RWPE2 (cell line): ENCODE results near the gene EML6.

Experiments used
- ATAC-seq: fragments of 200-7000 bp; cut with Tn5 transposase; 3 replicates; pipeline ENCODE4 v1.9.1; 2021; ENCODE audit warnings: low read depth
- DNase-seq: peaks from one replicate; pipeline ENCODE4 v3.0.0-alpha.2; 2020; ENCODE audit warnings: low spot score
- H3K27ac ChIP-seq: fragments of 450-650 bp; 2 replicates; pipeline ENCODE4 v1.5.1; 2017; ENCODE audit warnings: mild to moderate bottlenecking; ENCODE audit not compliant: poor library complexity, severe bottlenecking
- H3K27me3 ChIP-seq: fragments of 250-450 bp; sonication (Bioruptor Pico); 2 replicates; pipeline ENCODE4 v1.5.1; 2021; ENCODE audit warnings: mild to moderate bottlenecking, moderate library complexity; ENCODE audit not compliant: insufficient read depth, poor library complexity, severe bottlenecking
- H3K36me3 ChIP-seq: fragments of 250-450 bp; sonication (Bioruptor Pico); 2 replicates; pipeline ENCODE4 v1.5.1; 2020; ENCODE audit warnings: low read depth, mild to moderate bottlenecking, moderate library complexity
- H3K4me1 ChIP-seq: fragments of 250-450 bp; sonication (Bioruptor Pico); 2 replicates; pipeline ENCODE4 v1.5.1; 2021; ENCODE audit warnings: mild to moderate bottlenecking, moderate library complexity; ENCODE audit not compliant: insufficient read depth, poor library complexity, severe bottlenecking
- H3K4me3 ChIP-seq: fragments of 250-450 bp; sonication (Bioruptor Pico); 2 replicates; pipeline ENCODE4 v1.5.1; 2021; ENCODE audit warnings: mild to moderate bottlenecking, moderate library complexity; ENCODE audit not compliant: severe bottlenecking
- H3K9me3 ChIP-seq: fragments of 250-450 bp; sonication (Bioruptor Pico); 2 replicates; pipeline ENCODE4 v1.5.1; 2021; ENCODE audit warnings: mild to moderate bottlenecking, moderate library complexity; ENCODE audit not compliant: severe bottlenecking
- CTCF ChIP-seq: fragments of 450-650 bp; IDR thresholded peaks from one replicate; pipeline ENCODE4 v1.5.1; 2017; ENCODE audit warnings: mild to moderate bottlenecking, moderate library complexity; ENCODE audit not compliant: poor library complexity, severe bottlenecking

The EML6 gene

DNA sequence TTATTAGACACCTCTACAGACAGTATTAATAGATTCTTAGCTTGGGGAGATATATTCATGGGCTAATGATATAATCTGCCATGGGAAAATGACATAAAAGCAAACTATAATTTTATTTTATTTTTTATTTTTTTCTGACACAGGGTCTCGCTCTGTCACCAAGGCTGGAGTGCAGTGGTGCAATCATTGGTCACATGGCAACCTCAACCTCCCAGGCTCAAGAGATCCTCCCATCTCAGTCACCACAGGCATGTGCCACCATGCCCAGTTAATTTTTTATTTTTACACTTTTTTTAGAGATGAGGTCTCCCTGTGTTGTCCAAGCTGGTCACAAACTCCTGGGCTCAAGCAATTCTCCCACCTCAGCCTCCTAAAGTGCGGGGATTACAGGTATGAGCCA is 287.5 kb downstream of the EML6 start:
- ATAC-seq (no peak), DNase-seq (no peak)
- no peak overlapping the region for H3K4me3 ChIP-seq
- H3K27ac ChIP-seq: peak overlapping the region; percentile 63
- H3K27me3 ChIP-seq: no peaks in the 10 kb centered on the region
- H3K36me3 ChIP-seq: peaks cover 33% of the 10 kb centered on the region
- peaks cover 94% of the 10 kb centered on the region for H3K4me1 ChIP-seq
- no peaks in the 10 kb centered on the region for H3K9me3 ChIP-seq
- no peak for TF ChIP-seq CTCF

GRCh38 chr2:55011831-55012671 is 288.6 kb downstream of the EML6 start:
- H3K4me3 ChIP-seq: no peak overlapping the region
- TF ChIP-seq CTCF: no peak
- H3K9me3 ChIP-seq: no peaks in the 10 kb centered on the region
- H3K27ac ChIP-seq: peak overlapping the region; percentile 63
- DNase-seq (no peak), ATAC-seq (no peak)
- H3K27me3 ChIP-seq: no peaks in the 10 kb centered on the region
- peaks cover 94% of the 10 kb centered on the region for H3K4me1 ChIP-seq
- peaks cover 33% of the 10 kb centered on the region for H3K36me3 ChIP-seq

GRCh38 chr2:55012672-55013484 is 289.4 kb downstream of the EML6 start:
- Histone ChIP-seq H3K4me1 (peaks cover 87% of the 10 kb centered on the region), H3K36me3 (peaks cover 34% of the 10 kb centered on the region), H3K27me3 (no peaks in the 10 kb centered on the region), H3K9me3 (no peaks in the 10 kb centered on the region), H3K27ac (peak overlapping the region; percentile 63), H3K4me3 (no peak overlapping the region)
- ATAC-seq (no peak), DNase-seq (no peak)
- no peak for TF ChIP-seq CTCF

- ATAC-seq (no peak), DNase-seq (no peak)
- Histone ChIP-seq H3K27me3 (no peaks in the 10 kb centered on the region), H3K4me3 (no peak overlapping the region), H3K9me3 (no peaks in the 10 kb centered on the region), H3K4me1 (peaks cover 89% of the 10 kb centered on the region), H3K36me3 (peaks cover 38% of the 10 kb centered on the region), H3K27ac (peak overlapping the region; percentile 63)
- TF ChIP-seq CTCF: no peak
Measured at GRCh38 chr2:55013936-55014335, 290.5 kb downstream of the EML6 start.
